ENCODE results near the gene NTF4. TPM values are rescaled to one million over a fixed set of nuclear protein-coding genes. Genes with fewer than 3 reads are reported as not detected.
A peak's percentile ranks its signal among the peaks of the same experiment; 100 is the strongest.
"Not testable (repeated sequence)": the region's sequence is repeated elsewhere in the genome, so short reads cannot be mapped to it uniquely, and the experiment has no call there.

Gene NTF4
- total and polyA plus RNA-seq, 2 experiments from 2014 or later = 11.8 to 31.7 TPM

DNA sequence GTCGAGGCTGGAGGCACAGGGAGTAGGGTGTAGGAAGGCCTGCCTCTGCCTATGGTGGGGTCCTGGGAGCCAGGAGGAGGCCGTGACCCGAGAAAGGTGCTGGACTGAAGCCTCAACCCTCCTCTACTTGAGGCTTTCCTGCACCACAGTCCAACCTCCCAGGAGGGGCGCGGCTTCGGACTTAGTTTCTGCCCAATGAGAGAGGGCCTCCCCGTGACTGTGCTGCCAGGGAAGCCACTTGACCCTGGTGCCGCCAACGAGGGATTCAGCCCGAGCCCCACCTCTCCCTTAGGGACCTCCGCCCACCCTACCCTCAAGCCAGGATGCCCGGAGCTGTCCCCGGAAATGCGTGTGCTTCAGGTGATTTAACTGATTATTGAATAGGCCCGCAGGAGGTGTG lies 40.4 kb downstream of the NTF4 start, which contains the start of gene CGB3:
CGB3 (minus strand) TSS at position 101 of the 400 bp plus-strand sequence. CDS start 362 bp downstream, outside the sequence.
- H3K4me1 ChIP-seq (ENCODE audit: low read depth); H3K36me3 ChIP-seq; H3K27ac ChIP-seq; H3K4me3 ChIP-seq; DNase-seq (ENCODE audit: low read depth in 1 of 2, low spot score in 1 of 2); H3K9me3 ChIP-seq (ENCODE audit: low read depth); H3K27me3 ChIP-seq: not testable (repeated sequence)

DNA sequence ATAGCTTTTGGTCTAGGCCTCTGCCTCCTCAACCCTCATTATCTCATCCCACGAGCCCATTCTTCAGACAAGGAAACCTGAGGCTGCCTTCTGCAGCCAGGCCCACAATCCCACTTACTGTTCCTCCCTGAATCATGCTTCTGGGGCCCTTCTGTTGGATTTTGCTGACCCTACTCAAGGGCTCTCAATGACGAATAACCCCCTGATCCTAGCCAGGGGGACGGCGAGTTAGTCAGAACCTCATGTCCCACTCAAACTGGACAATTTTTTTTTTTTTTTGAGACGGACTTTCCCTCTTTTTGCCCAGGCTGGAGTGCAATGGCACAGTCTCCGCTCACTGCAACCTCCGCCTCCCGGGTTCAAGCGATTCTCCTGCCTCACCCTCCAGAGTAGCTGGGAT lies 42.5 kb downstream of the NTF4 start:
- no peak for DNase-seq (ENCODE audit: low read depth in 1 of 2, low spot score in 1 of 2)
- Histone ChIP-seq H3K27me3 (no peaks in the 10 kb centered on the region), H3K27ac (no peak overlapping the region), H3K4me3 (no peak overlapping the region), H3K9me3 (ENCODE audit: low read depth) (no peaks in the 10 kb centered on the region), H3K36me3 (no peaks in the 10 kb centered on the region), H3K4me1 (ENCODE audit: low read depth) (no peaks in the 10 kb centered on the region)
- TF ChIP-seq, protein P1, sequence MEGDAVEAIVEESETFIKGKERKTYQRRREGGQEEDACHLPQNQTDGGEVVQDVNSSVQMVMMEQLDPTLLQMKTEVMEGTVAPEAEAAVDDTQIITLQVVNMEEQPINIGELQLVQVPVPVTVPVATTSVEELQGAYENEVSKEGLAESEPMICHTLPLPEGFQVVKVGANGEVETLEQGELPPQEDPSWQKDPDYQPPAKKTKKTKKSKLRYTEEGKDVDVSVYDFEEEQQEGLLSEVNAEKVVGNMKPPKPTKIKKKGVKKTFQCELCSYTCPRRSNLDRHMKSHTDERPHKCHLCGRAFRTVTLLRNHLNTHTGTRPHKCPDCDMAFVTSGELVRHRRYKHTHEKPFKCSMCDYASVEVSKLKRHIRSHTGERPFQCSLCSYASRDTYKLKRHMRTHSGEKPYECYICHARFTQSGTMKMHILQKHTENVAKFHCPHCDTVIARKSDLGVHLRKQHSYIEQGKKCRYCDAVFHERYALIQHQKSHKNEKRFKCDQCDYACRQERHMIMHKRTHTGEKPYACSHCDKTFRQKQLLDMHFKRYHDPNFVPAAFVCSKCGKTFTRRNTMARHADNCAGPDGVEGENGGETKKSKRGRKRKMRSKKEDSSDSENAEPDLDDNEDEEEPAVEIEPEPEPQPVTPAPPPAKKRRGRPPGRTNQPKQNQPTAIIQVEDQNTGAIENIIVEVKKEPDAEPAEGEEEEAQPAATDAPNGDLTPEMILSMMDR (IDR thresholded peaks at IDR 0.05; ENCODE audit: low read depth, low read length) = no peak

DNA sequence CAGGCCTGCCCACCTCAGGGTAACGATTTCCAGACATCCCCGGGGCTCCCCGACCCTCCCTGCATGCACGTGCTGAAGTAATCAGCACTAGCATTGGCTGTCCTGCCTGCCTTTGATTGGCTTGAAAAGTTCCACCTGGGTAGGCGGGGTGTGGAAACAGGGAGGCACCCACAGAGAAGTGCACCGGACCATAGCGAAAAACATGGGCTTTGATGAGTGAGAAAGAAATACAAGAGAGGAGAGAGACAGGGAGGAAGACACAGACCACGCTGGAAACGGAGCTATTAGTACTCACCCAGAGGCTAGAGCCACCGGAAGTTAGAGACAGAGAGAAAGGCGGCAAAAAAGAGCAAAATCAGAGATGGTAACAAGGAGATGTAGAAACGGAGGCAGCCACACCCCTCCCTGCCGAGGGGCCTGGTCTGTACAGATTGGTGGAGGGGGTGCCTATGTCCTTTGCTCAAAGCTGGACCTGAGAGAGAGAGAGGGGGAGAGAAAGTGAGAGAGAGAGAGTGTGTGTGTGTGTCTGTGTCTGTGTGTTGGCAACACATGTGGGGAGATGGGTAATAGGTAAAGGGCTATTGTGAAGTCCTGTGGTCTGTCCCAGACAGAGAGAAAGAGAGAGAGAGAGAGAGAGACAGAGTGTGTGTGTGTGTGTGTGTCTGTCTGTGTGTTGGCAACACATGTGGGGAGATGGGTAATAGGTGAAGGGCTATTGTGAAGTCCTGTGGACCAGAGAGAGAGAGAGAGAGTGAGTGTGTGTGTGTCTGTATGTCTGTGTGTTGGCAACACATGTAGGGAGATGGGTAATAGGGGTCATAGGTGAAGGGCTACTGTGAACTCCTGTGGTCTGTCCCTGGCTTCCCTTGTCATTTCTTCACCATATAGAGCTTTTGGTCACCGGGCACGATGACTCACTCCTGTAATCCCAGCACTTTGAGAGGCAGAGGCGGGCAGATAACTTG lies 43.4 kb downstream of the NTF4 start:
- no peak overlapping the region for H3K27ac ChIP-seq
- DNase-seq (ENCODE audit: low read depth in 1 of 2, low spot score in 1 of 2) = peak in 1 of 2 donors; percentile 25
- H3K4me1 ChIP-seq (ENCODE audit: low read depth) = no peaks in the 10 kb centered on the region
- H3K9me3 ChIP-seq (ENCODE audit: low read depth) = no peaks in the 10 kb centered on the region
- H3K36me3 ChIP-seq = no peaks in the 10 kb centered on the region
- no peaks in the 10 kb centered on the region for H3K27me3 ChIP-seq
- no peak overlapping the region for H3K4me3 ChIP-seq
- TF ChIP-seq, protein P1 (IDR thresholded peaks at IDR 0.05; ENCODE audit: low read depth, low read length) = no peak

DNA sequence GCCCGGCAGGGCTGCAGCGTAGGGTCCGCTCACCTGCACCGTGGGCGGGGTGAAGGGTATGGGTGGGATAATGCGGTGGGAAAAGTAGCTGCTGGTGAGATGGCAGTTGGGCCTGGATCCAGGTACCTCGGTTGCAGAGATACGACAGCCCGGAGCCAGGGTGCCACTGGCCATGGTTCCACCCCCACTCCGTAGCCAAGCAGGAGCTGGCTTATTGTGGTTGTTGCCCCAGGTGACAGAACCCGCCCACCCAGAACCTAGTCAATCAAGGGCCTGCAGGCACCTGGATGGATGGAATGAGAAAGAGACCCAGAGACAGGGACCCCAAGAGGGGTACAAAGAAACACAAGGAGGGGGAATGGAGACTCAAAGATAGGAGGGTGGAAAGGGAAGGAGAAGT lies 44.3 kb downstream of the NTF4 start:
- DNase-seq (ENCODE audit: low read depth in 1 of 2, low spot score in 1 of 2) = no peak
- Histone ChIP-seq H3K27ac (no peak overlapping the region), H3K36me3 (peaks cover 3% of the 10 kb centered on the region), H3K9me3 (ENCODE audit: low read depth) (no peaks in the 10 kb centered on the region), H3K27me3 (no peaks in the 10 kb centered on the region), H3K4me1 (ENCODE audit: low read depth) (no peaks in the 10 kb centered on the region), H3K4me3 (no peak overlapping the region)
- TF ChIP-seq, protein P1 (IDR thresholded peaks at IDR 0.05; ENCODE audit: low read depth, low read length) = no peak

DNA sequence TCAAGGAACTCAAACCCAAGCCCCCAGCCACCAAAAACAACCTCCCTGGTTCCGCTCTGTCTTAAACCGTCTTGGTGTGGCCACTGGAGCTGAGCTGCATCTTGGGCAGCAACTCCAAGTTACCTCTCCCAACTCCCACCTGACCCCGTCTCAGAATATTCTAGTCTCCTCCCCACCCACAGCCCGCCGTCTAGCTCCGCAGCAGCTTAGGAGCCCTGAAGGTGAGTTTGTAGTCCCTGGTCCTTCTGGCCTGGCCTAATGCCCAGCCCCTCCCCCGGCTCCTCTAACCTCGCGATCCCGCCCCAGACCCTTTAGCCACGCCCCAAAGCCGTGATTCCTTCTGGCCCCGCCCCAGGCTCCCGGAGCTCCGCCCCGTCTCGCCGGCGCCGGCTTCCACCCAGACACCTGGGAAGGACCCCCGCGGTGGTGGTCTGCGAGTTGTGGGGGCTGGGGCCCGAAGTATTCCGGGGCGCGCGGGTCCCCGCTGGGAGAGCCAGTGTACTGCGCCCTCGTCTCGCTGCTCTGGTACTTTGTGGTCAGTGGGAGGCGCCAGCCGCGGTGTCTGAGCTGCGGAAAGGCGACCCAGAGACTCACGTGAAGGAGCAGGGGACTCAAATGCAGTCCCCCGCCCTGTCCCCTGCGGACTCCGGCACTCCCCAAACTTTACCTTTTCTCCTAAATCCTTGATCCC lies 45.2 kb downstream of the NTF4 start:
- peak overlapping the region; percentile 13 for H3K4me3 ChIP-seq
- no peaks in the 10 kb centered on the region for H3K4me1 ChIP-seq (ENCODE audit: low read depth)
- TF ChIP-seq, protein P1 (IDR thresholded peaks at IDR 0.05; ENCODE audit: low read depth, low read length) = no peak
- H3K27ac ChIP-seq = no peak overlapping the region
- peaks cover 7% of the 10 kb centered on the region for H3K36me3 ChIP-seq
- peak; percentile 50 to 81 for DNase-seq (ENCODE audit: low read depth in 1 of 2, low spot score in 1 of 2)
- H3K27me3 ChIP-seq = no peaks in the 10 kb centered on the region
- no peaks in the 10 kb centered on the region for H3K9me3 ChIP-seq (ENCODE audit: low read depth)

DNA sequence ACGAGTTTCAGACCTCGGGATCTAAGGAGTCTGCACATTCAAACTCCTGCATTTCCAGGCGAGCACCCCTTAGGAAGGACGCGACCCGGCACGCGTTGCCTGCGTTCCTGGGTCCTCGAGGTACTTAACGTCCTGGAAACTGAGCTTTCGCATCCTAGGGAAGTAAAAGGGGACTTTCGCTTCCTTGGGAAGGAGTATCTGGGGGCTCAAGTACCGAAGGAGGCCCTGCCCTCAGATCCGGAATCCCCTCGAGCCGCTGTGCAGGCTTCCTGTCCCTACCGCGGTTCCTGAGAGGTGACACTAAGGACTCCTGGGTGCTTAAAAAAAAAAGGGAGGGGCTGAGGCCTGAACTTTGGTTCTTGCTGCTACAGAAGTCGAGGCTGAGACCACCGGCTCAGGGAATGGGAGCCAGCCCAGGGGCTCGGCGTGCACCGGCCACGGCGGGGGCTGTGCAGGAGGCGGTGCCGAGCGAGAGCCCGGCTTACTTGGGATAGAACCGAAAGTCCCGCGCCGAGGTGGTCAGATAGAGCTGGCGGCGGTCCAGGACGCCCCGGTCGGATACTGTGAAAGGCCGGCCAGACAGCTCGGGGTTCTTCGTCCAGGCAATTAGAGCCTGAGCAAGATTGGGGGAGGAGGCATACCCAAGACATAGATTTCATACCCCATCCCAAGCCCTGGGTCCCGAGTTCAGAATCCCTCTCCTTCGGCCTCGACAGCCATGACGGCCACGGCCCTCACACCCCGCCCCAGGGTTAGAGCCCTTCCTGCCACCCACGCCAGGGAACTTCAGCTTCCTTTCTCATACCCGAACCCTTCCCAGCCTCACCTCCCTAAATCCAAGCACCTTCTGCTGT lies 46.0 kb downstream of the NTF4 start:
- not testable (repeated sequence) for H3K27ac ChIP-seq; H3K9me3 ChIP-seq (ENCODE audit: low read depth); H3K27me3 ChIP-seq; DNase-seq (ENCODE audit: low read depth in 1 of 2, low spot score in 1 of 2); H3K36me3 ChIP-seq; H3K4me1 ChIP-seq (ENCODE audit: low read depth); H3K4me3 ChIP-seq

All from cardiac muscle cell (in vitro differentiated cells and primary cell).